Measurements from ENCODE around the gene GPR153.

Gene GPR153

DNA sequence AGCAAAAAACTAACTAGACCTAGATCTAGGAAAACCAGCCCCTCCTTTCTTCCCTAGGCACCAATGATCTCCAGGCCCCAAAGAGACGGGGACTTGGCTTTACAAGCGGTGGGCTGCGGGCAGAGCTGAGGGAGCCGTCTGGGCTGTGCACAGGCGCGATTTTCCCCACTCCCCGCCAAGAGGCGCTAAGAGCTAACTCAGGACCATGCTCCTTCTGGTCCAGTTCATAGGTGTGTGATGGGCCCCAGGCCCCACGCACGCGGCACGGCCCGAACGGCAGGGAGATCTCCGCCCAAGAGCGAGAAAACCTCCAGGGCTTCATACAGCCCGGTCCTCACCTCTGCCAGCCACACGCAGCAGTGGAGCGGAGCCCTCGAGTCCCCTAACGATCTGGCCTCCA, 7.5 kb upstream of the GPR153 start:
- DNase-seq: no peak

DNA sequence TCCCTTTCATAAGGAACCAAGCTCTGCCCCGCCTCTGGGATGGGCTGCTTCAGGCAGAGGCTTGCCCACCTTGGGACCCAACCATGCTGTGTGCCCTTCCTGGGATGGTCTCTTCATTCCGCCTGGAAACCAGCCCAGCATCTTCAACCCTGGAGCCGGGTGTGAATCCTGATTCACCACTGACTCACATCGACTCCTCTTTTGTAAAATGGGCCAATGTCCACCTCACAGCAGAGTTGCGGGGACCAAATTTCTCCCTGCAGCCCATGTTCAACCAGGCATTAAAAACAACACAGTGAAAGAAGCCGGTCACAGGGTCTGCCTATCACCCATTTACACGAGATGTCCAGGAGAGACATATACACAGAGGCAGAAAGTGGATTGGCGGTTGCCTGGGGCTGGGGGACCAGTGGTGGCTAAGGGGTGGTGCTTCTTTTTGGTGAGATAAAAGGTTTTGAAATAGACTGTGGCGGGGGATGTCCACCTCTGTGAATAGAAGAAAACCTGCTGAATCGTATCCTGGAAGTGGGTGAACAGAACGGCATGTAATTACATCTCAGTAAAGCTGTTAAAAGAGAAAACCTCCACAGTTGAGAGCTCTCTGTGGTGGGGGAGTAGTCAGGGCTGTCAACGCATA, 6.9 kb upstream of the GPR153 start:
- DNase-seq: peak; percentile 79

DNA sequence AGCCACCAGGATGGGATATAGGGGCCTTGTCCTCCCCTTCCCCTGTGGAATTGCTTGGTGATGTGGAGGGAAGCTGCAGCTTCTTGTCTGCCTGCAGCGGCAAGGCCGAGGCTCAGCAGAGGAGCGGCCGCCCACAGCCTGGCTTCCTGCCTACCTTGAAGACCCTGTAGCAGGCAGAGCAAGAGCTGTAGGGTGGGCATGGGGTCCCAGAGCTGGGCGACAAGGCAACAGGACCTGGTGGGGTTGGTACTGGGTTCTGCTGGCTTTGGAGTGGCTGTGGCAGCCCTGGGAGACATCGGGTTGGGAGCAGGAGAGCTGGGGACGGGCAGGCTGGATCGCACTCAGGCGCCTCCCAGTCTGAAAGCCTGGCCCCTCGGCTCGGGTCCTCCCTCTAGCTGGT, 5.7 kb upstream of the GPR153 start:
- DNase-seq: no peak

DNA sequence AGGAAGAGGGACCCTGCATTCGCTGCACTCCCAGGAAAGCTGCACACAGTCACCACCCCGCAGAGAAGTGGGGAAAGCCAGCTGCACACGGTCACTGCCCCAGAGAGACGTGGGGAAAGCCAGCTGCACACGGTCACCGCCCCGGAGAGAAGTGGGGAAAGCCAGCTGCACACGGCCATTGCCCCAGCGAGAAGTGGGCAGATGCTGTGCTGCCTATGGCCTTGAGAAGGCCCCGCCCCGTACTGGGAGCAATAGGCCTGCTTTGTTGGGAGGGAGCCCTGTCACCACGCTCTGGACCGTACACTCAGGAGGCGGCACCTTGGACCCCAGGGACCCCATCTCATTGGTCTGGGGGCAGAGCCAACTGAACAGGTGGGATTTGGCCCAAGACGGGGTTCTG, 4.3 kb upstream of the GPR153 start:
- no peak for DNase-seq

DNA sequence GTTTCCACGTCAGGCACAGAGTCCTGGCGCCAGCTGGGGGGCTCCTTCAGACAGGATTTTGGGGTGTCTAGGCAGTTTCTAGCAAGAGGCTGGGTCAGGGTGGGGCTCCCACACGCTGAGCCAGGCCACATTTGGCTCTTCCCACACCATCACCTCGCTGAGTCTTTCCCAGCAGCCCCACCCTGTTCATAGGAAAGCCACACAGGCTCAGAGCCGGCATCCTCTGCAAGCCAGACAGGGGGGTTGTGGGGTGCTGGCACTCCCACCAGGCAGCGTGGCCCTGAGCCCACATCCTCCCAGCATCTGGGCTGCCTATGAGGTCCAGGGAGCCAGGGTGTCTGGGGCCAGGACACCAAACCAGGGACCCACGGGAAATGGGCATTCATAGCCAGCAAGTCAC, 2.8 kb upstream of the GPR153 start:
- no peak for DNase-seq

DNA sequence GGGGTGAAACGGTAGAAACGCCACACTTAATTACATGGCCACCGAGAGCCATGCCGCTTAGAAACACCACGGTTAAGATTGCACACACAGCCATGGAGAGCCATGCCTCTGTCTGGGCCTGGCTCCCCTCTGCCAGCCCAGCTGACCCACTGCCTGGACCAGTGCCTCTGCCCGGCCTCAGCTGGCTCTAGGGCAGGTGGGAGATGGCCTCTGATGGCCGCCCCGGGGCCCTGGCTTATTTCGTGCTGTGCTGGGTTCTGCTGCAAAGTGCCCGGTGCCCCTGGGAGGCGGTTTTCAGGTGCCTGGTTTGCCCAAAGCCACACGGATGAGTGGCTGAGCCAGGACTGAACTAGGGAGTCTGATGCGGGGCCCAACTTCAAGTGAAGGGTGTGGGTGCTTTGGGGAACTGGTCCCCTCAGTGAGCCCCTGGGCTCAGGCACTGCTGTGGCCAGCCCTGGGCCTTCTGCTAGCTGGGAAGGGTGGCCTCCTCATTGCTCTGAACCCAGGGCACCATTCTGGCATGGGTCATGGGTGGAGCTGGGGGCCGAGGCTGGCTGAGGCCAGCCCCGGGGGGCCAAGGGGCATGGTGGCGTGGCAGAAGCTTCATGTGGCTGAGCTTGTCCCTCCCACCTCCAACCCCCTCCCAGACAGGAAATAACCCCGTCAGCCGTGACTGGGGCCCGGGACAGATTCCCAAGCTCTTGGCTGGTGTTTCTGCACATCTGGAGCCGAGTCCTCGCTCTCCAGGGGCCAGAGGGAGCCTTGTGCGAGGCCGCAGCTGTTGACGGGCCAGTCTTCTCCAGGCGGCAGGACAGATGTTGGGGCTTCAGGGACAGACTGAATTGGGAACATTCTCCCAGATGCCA, 1.9 kb upstream of the GPR153 start:
- DNase-seq: no peak

DNA sequence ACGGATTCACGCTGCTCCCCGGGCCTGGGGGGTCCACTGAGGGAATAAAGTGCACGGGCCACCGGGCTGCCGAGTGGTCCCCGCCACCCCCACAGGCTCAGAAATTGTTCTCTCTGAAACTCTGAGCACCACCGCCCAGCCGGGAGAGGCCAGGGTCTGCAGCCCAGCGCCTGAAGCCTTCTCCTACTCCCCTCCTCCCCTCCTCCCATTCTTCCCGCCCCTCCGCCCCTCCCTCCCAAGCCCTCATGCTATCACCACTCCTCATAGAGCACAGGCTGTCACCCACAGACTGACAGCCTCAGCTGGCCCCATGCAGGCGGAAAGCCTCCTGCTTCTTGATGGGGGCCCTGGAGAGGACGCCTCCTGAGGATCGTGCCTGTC, 707 bp upstream of the GPR153 start:
- DNase-seq: no peak

DNA sequence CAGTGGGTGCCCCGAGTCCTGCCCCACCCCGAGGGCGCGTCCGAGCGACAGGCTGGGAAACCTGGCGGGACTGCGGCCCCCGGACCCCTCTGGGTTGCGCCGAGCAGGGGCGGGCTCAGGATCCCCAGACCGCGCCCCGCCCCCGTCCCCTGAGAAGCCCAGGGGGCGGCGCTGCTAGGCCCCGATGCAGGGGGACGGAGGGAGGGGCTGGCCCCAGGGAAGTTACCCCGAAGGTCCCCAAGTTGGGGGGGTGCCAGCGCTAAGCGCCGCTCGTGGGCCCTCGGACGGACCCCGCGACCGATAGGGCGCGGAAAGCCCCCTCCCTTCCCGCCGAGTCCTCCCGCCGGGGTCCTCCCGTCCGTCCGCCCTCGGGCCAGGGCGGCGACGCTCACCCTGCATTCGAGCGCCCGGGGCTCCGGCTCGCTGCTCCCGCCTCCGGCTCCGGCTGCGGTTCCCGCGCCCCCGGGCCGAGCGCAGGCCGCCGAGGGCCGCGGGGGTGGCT, 414 bp downstream of the GPR153 start:
- DNase-seq: no peak

DNA sequence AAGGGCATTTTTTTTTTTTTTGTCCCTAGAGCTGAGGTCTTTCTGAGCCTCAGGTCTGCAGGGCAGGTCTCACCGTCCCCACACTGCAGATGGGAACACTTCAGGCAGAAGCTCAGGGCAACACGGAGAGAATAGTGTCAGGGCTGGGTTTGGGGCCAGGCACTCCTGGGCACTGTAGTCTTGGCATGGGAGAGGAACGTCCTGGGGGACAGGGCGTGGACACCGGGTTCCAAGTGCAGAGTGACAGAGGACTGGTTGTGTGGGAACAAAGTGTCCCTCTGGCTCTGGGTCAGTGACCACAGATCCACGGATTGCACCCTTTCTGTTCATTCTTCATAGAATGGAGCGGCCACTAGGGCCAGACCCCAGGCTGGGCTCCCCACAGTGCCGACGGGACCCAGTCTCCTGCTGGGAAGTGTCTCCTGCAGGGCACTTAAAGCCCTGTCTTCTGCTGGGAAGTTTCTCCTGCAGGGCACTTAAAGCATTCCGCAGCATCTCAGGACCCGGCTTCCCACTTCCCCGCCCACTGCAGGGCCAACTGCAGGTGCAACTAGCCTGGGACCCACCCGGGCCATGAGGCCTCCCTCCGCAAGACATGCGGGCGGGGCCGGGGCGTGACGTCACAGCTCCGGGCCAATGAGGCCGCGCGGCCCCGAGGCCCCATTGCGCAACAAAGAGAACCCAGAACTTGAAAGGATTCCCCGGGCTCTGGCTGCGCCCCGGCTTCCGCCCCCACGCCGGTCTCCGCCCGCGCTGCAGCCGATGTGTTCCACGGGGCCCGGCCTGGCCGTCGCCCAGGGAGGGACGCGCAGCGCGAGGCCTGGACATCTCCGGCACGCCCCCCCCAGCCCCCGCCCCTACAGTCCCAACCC, 1.2 kb downstream of the GPR153 start:
- no peak for DNase-seq

DNA sequence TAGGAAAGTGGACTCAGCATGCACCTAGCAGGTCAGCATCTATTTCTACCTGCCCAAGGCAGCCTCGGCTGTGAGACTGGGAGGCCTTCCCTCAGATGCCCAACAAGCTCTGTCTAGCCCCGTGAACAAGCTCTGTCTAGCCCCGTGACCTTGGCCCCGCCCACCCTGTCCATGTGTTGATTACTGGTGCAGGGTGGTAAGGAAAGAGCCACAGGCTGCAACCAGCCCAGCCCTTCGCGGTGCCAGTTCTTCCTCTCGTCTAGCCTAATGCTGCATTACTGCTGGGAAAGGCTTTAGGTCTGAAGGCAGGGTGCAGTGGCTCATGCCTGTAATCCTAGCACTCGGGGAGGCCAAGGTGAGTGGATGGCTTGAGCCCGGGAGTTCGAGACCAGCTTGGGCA, 2.2 kb downstream of the GPR153 start:
- DNase-seq: no peak

DNA sequence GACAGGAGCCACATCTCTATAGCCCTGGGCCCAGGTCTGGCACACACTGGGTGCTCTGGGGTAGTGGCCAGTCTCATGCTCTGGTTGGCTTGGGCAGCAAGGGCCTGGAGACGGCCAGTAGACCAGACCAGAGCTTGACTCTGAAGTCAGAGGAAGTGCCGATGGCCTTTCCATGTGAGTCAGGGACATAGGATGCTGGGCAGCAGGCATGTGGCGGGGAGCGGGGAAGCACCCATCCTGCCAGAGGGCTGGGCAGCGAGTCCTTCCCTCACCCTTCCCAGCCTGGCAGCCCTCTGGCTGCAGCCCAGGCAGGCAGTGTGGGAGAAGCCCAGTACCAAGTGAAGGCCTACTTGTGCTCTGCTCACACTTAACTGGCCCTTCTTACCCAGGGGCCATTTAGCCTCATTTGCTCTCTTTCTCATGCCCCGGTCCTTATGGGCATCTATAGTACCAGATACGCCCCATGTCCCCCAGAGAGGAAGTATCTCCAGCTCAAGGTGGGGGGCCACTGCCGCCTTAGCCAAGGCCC, 3.3 kb downstream of the GPR153 start:
- DNase-seq: no peak

DNA sequence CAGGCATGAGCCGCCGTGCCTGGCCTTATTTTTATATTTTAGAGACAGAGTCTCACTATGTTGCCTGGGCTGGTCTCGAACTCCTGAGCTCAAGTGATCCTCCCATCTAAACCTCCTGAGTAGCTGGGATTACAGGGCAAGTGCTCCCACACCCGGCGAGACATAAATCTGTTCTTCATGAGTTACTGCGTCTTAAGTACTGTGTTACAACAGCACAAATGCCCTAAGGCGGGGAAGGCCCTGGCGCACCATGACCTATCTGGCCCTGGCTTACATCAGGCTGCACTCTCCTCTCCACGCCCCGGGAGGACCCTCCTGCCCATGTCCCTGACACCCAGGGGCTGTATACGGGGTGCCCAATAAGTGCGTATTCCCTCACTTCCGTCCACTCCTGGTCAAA, 4.3 kb downstream of the GPR153 start:
- no peak for DNase-seq

DNA sequence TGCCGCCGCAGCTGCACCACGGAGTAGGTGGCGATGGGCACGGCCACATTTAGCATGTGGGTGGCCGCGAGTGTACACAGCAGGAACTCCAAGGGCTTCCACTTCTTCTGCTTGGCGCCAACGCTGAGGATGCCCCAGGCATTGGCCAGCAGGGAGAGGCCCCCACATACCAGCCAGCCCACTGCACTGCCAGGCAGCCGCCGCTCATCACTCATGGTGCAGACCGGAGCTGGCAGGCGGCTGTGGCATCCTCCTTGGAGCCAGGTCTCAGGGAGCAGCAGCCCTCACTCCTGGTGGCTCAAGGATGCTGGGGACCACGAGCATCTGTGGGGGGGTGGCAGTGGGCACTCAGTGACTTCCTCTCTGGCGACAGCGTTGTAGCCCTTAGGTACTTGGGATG, 6.2 kb downstream of the GPR153 start:
- no peak for DNase-seq

DNA sequence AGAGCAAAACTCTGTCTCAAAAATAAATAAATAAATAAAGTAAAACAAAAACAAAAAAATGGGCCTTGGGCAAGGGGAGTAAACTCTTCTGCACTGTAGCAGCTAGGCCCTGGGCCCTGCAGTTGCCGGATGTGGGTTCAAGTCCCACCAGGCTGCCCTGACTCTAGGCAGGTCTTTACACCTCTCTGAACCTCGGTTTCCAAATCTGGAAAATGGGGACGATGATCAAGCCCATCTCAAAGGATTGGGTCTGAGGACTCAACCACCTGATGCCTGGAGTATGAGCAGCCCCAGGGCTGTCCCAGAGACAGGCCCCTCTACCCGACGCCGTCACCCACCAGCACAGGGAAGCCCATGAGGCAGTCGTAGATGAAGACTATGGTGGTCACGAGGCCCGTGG, 7.5 kb downstream of the GPR153 start:
- DNase-seq: no peak

DNA sequence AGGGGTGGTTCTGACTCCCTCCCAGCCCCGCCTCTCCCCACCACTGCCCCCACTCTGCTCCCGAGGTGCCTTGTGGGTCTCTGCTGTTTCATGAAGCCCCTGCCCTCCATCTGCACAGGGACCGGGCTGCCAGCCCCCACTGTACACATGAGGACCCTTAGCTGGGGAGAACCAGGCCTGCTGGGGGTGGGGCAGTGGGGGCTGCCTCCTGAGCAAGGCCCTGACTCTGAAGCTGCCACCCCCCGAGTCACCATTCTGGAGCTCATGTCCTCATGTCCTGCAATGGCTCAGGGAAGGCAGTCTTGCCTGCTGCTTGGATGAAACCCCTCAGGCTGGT, 8.6 kb downstream of the GPR153 start:
- no peak for DNase-seq

DNA sequence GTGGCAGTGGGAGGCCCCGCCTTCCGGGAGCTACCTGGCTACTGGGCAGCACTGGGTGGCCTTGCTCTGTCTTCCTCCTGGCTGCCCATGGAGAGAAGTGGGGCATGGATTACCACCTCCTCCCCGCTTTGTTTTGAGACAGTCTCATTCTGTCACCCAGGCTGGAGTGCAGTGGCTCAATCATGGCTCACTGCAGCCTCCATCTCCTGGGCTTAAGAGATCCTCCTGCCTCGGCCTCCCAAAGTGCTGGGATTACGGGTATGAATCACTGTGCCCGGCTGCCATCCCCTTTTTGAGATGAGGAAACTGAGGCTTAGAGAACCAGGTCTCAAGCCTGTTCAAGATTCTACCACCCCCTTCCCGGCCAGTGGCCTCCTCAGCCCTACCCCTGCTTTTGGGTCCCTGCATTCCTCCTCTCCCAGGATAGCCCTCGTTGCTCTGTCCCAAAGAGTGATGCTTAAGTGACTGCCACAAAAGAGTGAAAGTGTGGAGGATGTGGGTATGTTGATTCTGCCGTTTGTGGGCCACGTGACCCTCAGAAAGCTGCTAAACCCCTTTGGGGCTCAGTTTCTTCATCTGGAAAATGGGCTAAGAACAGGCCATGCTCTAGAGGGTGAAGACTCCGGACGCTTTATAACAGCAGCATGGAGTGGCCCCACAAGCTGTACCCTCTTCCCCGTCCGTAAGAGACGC, 9.1 kb downstream of the GPR153 start:
- DNase-seq: no peak

DNA sequence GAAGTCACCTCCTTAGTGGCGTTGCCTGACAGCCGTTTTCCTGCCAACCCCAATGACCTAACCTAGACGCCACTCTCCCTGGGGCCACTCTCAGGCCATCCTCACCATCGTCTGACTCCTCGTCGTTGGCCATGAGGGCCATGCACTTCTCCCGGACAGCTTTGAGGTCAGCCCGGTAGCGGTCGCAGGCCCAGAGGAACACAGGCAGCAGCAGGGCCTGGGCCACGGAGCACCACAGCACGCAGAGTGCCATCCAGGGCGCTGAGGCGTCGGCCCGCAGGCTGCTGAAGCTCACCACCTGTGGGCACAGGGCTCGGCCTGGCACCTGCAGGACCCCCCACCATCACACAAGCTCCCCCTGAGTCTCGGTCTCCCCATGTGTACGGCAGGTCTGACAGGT, 9.7 kb downstream of the GPR153 start:
- DNase-seq: no peak

DNA sequence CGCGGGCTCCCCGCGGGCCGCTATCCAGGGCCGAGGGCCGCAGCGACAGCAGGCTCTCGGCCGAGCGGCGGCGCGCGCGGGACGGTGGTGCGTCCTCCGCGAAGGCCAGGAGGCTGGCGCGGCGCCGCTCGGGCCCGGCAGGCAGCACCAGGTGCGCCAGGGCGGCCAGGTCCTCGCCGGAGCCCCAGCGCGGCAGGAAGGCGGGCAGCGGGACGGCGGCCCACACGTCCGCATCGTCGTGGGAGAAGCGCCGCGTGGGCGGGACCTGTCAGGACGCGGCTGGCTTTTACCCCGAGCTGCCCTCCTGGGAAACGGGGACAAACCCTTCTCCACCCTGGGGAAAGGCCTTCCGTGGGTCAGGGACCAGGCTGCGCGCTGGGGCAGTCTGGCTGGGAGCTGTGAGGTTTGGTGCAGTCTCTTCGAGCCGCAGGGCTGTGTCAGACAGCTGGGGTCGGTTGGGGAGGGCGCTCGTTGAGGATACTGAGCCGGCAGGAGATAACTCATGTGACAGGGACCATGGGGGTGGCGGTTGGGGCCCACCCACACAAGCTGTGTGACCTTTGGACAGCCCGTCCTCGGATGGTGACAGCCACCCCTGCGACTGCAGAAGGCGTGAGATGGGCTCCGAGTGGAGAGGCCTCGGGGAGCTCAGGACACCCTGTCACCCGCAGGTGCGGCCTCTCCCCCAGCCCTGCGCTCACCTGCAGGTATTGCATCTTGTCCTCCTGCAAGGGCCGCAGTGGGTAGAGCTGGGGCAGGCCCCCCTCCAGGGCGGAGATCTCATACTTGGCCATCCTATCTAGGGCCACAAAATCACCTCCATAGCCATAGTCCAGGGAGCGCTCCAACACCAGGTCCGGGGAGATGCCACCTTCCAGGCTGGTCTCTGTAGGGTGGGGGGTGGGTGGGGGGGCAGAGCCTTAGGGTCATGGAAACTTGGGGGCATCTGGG, 10.9 kb downstream of the GPR153 start:
- DNase-seq: no peak

DNA sequence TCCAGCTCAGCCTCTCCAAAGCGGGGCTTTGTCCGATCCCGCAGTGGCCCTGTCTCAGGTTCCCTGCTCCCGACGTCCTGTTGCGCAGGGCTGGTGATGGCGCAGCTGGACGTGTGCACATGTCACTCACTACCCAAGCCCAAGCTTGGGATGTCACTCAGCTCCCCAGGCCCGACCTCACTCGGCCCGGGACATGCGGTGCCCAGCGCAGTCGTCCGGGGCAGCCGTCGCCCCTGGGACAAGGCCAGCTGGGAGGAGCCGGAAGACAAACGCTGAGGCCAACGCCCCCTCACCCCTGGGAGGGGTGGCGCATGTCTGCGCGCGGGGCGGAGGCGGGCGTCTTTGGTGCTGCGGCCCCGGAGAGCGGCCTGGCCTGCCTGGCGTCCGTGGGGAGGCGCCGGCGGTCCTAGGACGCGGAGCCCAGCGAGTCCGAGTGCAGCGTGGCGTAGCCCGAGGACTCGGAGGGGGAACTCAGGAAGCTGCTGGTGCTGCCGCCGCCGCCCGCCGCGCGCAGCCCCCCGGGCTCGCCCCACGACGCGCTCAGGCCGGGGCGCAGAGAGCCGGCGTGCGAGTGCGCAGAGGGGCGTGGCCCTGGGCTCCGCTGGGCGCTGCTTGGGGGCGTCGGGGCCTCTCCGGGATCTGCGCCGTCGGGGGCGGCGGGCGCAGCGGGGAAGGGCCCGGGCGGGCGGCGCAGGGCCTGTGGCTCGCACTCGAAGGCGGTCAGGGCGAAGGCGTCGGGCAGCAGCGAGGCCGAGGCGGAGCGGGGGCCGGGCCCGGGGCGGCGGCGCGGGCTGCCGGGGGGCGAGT, 11.8 kb downstream of the GPR153 start:
- DNase-seq: no peak

DNA sequence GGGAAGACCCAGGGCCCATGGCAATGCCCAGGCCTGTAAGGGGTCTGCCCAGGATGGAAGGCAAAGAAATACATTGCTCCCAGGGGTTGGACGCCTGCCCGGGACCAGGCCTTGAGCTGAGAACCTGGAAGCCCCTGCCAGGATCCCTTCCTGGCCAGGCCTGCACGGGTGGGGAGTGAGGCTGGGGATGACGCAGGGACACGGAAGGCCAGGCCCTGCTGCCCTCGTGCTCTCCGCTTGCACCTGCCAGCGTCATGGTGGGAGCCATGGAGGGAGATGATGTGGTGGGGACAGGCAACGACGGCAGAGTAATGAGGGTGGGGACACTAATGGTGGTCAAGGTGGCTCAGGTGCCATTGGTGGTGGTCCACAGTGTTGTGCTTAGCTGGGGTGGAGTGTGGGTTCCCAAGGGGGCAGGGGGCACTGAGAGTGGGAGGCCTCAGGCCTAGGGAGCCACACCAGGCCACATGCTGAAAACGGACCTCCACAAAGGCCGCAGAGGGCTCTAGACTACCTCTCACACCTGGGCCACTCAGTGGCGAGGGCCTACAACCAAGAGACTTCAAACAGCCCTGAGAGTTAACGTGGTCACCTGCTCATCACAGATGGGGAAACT, 12.6 kb downstream of the GPR153 start:
- no peak for DNase-seq
